OCI-LY7 (cell line): ENCODE measurements around the gene NBEAL2.

Experiments used
- EZH2phosphoT487 ChIP-seq: fragments of 200-600 bp; sonication (generic); IDR thresholded peaks from 2 replicates; pipeline ENCODE4 v1.6.1; 2018; ENCODE audit warnings: low read depth, borderline replicate concordance, mild to moderate bottlenecking, mixed run types, antibody characterized with exemption, low read length, moderate library complexity, mixed read lengths
- TF ChIP-seq, protein P1 (sequence below): fragments of 200-600 bp; sonication (generic); conservative IDR thresholded peaks from 2 replicates; pipeline ENCODE4 v1.5.1; 2014; ENCODE audit warnings: mild to moderate bottlenecking, antibody characterized with exemption, low read length, moderate library complexity, mixed read lengths

DNA sequence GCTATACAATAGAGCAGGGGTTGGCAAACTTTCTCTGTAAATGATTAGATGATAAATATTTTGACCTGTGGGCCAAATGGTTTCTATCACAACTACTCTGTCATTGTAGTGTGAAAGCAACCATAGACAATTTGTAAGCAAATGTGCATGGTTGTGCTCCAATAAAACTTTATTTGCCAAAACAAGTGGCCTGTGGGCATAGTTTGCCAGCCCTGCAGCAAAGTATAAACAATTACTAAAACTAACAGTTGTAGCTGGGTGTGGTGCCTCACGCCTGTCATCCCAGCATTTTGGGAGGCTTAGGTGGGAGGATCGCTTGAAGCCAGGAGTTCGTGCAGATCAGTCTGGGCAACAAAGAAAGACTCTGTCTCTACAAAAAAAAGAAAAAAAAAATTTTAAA lies 61.6 kb downstream of the NBEAL2 start:
- TF ChIP-seq, protein P1, sequence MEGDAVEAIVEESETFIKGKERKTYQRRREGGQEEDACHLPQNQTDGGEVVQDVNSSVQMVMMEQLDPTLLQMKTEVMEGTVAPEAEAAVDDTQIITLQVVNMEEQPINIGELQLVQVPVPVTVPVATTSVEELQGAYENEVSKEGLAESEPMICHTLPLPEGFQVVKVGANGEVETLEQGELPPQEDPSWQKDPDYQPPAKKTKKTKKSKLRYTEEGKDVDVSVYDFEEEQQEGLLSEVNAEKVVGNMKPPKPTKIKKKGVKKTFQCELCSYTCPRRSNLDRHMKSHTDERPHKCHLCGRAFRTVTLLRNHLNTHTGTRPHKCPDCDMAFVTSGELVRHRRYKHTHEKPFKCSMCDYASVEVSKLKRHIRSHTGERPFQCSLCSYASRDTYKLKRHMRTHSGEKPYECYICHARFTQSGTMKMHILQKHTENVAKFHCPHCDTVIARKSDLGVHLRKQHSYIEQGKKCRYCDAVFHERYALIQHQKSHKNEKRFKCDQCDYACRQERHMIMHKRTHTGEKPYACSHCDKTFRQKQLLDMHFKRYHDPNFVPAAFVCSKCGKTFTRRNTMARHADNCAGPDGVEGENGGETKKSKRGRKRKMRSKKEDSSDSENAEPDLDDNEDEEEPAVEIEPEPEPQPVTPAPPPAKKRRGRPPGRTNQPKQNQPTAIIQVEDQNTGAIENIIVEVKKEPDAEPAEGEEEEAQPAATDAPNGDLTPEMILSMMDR: no peak
- TF ChIP-seq EZH2phosphoT487: no peak
